NT2/D1 (cell line): ENCODE data around the gene RPRD1B.
"Not testable (repeated sequence)": the region's sequence is repeated elsewhere in the genome, so short reads cannot be mapped to it uniquely, and the experiment has no call there.

ENCODE experiments used
- YY1 ChIP-seq: IDR thresholded peaks from 2 replicates; pipeline ENCODE4 v1.6.1; 2011; ENCODE audit not compliant: insufficient read length, insufficient read depth
- ZNF274 ChIP-seq: IDR thresholded peaks from 2 replicates; pipeline ENCODE4 v1.6.1; 2011; ENCODE audit warnings: mild to moderate bottlenecking, low read depth, low read length

GRCh38 chr20:38102206-38102605 is 68.7 kb downstream of the RPRD1B start:
- not testable (repeated sequence) for TF ChIP-seq YY1, ZNF274
